GM21576 (cell line): ENCODE measurements around the gene ABCA13.

Experiments
- ATAC-seq: cut with Tn5 transposase; IDR thresholded peaks from one replicate; pipeline ENCODE4 v1.9.1; 2021; ENCODE audit warnings: mild to moderate bottlenecking, moderate library complexity; ENCODE audit not compliant: unreplicated experiment

Gene ABCA13

DNA sequence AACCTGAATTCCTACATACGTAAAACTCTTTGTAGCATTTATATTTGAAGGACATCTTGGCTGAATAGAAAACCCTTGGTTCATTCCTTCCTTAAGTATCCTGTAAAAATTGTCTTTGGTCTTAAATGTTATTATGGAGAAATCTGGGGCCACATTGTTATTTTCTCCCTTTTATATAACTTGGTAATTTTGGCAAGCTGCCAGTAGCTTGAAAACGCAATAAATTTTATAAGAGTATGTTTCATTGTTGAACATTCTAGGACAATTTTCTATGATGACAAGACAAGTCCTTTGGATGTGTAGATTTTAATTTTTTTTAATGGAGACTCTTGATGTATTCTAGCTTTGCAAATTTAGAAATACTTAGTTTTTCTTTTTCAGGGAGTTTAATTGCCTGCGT is 191.9 kb downstream of the ABCA13 start:
- no peak for ATAC-seq

DNA sequence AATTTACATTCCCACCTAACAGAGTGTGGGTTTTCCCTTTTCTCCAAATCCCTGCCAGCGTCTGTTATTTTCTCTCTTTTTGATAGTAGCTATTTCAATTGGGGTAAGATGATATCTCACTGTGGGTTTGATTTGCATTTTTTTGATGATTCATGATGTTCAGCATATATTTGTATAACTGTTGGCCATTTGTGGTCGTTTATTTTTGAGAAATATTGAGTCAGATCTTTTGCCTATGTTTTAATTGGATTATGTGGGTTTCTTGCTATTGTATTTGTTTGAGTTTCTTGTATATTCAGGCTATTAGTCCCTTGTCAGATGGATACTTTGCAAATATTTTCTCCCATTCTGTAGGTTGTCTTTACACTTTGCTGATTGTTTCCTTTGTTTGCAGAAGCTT is 193.8 kb downstream of the ABCA13 start:
- ATAC-seq, result no peak

DNA sequence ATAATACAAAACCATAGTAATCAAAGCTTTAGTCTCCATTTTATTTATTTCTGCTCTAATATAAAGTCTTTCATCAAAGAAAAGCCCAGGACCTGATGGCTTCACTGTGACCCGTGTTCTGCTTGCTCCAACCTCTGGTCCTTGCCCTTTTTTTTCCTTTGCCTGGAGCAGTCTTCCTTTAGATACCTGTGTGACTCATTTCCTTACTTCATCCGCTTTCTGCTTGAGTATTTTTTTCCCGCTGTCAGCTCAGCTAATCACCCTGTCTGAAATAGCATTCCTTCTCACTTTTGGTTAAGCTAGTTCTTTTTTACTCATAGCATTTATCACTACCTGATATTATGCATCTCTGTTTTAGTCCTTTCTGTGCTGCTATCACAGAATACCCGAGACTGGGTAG is 194.8 kb downstream of the ABCA13 start:
- ATAC-seq, result no peak

DNA sequence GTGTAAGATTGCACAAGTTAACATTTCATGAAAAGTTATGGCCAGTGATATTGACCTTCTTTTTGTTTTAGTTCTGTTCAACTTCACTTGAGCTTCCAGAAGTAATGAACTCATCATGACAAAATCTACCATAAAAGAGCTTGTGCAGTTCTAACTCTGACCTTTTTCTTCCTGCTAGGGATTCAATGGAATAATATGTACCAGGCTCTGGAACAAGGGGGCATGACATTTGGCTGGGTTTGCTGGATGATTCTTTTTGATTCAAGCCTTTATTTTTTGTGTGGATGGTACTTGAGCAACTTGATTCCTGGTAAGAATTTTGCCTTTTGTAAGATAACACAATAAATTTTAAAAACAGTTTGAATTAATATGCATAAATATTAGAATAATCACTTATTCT is 205.0 kb downstream of the ABCA13 start:
- ATAC-seq, result no peak

DNA sequence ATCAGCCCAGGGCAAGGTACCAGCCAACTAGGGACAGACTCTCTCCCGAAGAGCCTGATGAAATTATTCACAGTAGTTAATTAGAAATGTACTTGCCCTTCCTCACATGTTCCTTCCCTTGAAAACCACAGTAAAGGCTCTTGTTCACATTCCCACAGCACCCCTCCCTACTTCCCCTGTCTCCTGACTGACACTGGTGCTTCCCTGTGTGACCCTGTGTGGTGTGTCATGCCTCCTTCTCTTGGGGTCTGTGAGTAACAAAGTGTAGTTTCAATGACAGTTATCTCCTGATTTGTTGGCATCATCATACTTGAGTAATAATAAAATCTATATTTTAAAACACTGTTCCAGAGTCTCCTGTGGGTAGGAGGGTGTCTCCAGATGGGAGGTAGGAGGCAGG is 209.7 kb downstream of the ABCA13 start:
- no peak for ATAC-seq

DNA sequence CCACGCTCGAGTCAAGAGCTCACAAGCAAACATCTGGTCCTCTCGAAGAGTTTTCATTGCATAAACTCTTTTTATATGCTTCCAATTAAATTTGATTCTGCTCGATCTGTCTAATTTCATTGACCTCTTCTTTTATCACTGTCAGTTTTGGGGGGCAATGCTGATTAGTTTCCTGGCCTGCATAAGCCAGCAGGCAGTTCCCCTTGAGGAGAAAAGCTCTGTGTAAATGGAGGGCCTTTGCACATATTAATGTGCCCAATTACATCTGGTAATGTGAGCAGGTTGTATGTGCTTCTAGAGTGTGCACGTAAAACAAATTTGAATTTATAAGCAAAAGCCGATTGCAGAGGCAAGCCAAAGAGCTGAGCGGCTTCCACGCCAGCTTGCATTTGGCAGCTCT is 210.3 kb downstream of the ABCA13 start:
- no peak for ATAC-seq

DNA sequence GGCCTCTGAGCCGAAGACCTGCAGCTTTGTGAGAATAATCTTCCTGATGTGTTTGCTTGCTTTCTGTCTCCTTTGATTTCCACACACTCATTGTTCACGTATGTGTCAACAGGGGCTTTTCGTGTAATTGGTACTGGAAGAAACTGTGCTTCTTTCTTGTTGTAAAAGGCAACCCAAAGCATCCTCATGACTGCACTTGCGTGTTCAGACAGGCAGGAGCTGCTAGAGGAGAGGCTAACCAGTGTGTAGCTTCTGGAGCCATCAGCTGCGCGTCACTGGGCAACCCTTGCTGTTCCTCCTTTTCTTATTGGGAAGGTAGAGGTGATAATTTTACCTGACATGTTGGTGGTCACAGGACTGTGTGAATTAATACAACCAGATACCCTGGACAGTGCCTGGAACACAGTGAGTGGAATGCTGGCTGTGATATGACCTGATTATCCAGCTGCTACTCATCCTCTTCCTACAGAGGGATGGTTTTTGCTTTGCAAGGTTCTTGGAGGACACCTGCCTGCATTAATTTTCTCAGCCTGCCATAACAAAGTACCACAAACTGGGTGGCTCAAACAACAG is 213.0 kb downstream of the ABCA13 start:
- ATAC-seq, result no peak

DNA sequence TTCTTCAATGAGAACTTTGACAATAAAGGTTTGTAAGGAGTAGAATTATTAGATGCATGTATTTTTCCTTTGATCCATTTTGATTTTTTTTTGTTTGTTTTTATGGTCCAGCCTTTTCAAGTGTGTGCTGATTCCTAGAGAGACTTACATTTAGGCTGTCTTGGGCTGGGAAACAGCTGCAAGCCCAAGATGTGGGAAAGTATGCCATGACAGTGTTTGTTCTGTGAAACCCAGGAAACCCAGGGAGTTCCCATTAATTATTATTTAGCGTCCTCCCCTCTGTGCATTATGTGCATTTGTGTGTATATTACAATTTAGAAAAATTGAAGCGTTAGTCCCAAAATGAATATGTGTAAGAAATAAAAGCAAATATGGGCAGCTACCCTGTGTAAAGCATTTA is 216.7 kb downstream of the ABCA13 start:
- ATAC-seq, result no peak

DNA sequence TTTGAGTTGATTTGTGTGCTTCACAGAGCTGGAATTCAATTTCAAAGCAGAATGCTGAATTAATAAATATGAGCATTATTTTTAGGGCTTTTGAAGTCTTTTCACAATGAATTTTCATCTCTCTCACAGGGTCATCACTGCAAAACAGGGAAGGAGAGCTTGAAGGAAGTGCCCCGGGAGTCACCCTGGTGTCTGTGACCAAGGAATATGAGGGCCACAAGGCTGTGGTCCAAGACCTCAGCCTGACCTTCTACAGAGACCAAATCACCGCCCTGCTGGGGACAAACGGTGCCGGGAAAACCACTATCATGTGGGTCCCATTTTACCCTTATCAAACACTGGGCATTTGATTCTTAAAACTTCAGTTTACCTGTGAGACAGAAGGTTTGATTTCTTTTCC is 217.7 kb downstream of the ABCA13 start:
- ATAC-seq, result no peak

DNA sequence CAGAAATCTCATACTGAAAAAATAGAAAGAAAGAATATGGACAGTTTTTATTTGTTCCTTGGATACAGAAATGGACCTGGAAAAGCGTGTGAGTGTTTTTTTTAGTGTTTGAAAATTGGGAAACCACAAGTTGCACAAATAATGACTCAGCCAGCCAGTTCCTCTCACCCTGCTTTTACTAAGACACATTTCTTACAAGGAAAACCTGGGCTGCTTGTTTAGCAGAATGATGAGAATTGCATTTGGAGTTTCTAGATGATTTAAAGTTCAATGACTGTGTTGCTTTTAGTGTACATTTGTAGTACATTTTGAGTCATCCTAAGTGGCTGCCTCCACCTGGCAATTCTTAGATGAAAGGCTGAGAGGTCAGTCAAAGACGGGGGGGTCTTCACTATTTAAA is 218.7 kb downstream of the ABCA13 start:
- ATAC-seq, result no peak

DNA sequence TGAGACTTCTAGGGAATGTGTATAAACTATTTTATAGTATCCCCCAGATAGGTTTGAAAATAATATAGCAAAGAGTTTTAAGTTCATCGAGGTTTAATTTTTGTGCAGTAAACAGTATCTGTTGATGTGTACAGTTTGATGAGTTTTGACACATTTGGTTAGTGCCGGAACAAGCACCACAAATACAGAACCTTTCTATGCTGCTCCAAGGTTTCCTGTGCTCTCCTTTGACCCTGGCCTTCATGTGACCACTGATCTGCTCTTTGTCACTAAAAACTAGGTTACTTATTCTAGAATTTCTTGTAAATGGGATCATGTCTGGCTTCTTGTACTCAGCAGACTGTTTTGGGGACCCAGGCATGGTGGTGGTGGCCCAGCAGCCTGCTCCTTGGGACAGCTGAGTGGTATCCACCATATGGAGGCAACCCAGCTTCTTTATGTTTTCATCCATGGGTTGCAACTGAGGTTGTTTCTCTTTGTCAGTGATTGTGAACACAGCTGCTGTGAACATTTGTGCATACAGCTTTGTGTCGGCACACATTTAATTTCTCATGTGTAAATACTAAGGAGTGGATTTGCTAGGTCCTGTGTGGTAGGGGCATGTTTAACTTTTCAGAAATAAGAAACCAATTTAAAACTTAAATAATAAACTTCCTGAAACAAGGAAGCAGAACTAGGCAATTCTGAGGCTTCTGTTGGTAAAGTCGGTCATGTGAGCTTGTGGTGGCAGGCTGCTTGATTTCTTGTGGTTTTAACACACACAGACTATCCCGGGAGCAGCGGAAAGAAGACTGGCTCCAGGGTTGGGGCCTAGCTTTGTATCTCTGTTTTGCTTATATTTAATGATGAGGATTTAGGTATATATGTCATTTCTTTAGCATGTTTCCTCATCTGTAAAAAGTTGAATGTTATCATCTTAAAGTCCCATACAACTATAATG is 219.4 kb downstream of the ABCA13 start:
- no peak for ATAC-seq

DNA sequence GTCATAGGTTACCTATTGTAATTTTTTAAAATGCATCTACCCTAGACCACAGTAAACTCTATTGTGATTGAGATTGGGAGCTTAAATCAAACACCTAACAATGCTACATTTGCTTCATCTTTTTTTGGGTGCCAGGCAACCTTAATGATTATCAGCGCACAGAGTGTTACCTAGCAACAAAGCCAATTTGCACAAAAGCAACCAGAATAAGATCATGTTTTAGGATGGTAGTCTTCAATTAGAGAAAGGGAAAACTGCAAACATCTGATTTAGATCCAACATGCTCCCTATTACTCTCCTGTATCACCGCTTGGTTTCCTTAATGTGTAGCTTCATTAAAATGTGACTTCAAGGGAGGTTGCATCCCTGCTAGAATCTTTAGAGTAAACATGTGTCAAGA is 226.9 kb downstream of the ABCA13 start:
- no peak for ATAC-seq

DNA sequence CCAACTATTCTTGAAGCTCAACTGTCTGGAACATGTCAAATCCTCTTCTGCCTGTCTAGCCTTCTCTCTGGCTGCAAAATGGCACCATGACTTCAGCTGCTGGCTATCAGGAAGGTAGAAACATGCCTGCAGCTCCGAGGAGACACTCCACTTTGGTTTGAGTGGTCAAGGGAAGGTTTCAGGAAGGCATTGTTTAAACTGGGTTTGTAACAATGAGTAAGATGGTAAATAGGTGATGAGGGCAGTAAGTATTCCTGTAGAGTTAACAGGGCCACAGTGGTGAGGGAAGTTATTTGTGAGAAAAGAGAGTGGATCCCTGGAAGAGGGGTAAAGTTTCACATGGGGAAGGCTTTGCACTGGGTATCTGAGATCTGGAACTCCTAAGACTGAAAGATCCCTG is 231.5 kb downstream of the ABCA13 start:
- no peak for ATAC-seq

DNA sequence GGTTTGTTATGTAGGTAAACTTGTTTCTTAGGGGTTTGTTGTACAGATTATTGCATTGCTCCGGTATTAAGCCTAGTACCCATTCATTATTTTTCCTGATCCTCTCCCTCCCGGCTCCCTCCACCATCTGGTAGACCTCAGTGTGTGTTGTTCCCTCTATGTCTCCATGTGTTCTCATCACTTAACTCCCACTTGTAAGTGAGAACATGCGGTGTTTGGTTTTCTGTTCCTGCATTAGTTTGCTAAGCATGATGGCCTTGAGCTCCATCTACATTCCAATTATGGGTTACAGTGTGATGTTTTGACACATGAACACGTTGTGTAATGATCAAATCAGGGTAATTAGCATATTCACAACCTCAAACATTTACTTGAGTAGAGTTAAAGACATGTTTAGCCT is 237.5 kb downstream of the ABCA13 start:
- ATAC-seq, result no peak

DNA sequence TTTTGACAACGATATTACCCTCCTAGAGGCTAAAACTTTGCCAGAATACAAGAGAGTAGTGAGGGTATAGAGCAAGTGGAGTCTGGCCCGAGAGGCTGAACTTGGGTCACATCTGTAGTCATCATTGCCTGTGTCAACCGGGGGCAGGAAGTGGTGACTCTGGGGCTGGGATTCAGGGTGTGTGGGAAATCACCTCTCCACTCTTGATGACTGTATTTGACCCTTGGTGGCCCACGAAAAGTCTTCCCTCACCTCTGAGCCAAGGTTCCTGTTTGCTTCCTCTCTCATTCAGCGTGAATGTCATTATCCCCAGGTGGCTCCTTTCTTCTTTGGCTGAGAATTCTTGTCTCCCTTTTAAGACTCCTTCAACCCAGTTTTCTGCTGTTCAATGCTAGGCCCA is 240.4 kb downstream of the ABCA13 start:
- no peak for ATAC-seq

DNA sequence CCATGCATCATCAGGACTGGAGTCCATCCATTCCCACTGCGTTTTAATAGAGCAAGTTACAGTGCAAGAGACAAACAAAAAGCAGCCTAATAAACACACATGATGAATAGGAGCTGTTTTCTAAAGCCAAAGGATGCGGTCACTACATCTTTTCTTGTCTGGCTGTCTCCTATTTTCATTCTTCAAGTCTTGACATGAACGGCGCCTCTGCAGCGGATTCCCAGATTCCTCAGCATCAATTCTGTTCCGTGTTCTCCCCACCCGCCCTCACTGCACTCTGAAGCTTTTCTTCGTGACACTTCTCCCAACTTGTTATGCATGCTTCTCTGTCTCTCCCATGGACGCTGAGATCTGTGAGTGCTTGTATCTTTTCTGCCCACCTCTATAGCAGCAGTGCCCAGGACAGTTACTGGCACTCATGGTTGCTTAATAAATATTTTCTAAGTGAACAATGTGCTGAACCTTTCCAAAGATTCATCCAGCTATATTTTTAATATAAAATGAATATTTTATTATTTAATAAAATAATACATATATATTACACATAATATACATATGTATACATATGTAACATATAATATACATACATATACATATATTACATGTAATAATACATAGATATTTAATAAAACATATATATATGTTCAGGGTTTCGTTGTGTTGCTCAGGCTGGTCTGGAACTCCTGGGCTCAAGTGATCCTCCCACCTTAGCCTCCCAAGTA is 242.9 kb downstream of the ABCA13 start:
- no peak for ATAC-seq

DNA sequence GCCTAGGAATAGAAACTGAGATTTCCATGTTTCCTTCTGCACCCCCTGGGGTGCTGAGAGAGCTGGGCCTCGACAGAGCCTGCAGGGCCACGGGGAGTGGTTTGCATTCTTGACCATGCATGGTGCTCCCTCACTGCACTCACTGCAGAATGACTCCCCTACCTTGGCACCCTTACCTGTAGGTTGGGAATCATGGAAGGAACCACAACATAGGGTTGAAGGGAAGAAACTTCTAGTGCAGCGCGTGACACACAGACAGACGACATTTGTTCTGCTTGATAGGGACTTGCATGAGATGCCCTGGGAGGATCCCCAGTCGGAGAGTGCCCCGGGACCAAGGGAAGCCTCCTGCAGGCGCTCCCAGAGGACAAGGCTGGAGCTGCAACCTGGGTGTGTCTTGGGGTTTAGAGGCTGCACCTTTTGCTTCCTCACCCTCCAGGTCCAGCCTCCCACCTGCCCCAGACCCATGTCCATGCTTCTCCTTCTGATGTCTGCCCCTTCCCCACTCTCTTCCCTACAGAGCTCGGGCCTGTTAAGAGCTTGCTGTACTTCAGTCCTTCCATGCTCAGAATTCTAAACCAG is 245.2 kb downstream of the ABCA13 start:
- no peak for ATAC-seq

DNA sequence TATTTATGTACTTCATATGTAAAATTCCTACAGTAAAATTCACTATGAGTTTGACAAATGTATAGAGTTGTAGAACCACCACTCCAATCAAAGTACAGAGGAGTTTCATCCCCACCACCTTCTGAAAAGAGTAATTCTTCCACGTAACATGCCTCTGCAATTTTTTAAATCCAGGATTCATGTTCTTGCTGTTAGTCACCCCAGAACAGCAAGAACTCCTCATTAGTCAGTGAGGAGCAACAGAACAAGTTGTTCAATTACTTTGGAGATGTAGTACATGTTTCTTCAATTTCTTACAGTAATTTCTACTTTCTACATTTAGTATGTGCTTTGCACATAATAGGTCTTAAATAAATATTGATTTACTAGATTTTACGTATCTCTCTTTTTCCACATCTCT is 248.1 kb downstream of the ABCA13 start:
- ATAC-seq, result no peak

DNA sequence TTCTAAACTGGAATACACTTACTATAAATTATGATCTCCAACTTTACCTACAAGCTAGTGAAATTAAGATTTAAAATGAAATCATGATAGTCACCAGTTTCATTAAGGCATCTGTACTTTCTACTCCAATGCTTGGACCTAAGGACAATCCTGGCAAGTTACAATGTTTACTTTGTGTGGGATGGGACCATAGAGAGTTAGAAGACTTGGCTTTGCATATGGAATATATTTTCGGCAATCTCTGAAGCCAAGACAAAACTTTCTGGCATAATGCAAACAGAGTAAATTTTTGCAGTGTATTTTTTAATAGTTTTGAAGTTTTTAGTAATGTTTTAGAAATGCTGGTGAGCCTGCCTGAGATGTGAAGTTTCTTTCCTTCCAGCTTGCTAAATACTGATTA is 248.9 kb downstream of the ABCA13 start:
- no peak for ATAC-seq

DNA sequence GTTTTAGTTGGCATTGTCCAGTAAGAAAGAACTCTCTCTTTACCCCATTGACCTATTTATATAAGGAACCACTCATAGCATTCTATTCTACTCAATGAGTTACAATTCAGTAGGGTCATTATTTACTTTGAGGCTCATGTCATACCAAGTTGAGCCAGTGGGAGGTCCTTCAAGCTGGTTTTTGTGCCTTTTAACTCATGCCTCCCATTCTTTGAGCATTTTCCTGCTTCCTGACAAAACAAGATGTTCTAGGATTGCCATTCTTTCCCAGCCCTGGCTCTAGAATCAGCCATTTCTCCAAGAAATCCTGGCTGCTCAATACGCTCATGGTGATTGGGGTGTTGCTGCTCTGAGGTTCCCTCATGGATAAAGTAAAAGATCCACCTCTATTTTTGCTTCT is 250.1 kb downstream of the ABCA13 start:
- ATAC-seq, result no peak

DNA sequence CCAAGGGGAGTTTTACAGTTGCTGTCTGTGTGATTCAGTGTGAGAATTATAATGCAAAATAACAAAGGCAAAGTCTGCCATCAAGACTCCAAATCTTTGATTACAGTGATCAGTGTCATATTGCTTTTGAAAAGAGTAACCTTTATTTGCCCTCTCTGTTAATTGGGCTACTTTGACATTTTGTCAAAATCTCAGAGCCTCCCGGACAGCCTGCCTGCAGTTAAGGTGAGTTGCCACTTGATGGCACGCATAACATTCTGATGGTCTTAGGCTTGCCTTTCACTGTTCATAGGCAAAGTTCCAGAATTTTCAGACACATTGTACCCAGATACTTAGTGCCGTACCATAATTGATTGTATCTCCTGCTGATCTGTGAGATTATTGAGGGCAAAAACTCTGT is 253.5 kb downstream of the ABCA13 start:
- ATAC-seq, result no peak
